ENCODE measurements around the gene TMEM109. TPM values are rescaled to one million over a fixed set of nuclear protein-coding genes. Genes with fewer than 3 reads are reported as not detected.

TMEM109 gene
- total RNA-seq, 2 donors from 2014 or later, result 158 to 213 TPM

DNA sequence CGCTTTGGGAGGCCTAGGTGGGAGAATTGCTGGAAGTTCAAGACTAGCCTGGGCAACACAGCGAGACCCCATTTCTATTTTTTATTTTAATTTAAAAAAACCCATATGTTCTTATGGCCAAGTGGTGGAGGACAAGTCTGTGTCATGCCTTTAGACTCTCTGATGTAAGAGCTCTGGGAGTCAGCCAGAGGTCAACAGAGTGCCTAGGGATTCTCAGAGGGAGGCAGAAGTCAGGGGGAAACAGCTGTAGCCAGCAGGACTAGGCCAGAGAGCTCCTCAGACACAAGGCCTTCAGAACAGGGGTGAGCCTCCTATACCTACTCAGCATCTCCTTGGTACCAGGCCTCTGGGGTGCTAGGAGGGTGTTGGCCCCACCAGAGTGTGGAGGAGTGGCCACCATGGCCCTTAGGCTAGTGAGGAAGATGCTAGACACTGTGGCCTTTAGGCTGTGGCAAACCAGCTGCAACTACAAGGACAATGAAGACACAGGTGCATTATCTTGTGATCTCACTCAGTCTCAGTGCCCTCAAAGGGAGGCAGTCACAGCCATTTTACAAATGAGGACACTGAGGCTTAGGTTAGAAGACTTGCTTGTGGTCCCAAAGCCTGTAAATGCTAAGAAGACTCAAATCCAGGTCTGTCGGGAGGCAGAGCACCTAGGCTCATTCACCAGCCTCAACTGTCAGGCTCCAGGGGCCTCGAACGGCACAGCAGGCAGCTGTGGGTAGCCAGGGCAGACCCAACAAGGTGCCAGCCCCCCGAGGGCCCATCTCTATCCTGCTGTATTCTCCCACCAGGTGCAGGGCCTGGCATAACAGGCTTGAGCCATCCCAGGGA, 41.6 kb upstream of the TMEM109 start:
- Histone ChIP-seq H3K4me3 (no peak overlapping the region), H3K4me1 (ENCODE audit: control insufficient read depth in 1 of 2, low read depth in 2 of 2) (peaks cover 0 to 11% of the 10 kb centered on the region in 2 donors), H3K36me3 (no peaks in the 10 kb centered on the region), H3K9me3 (no peaks in the 10 kb centered on the region), H3K27ac (no peak overlapping the region), H3K27me3 (replicated peaks; ENCODE audit: insufficient read depth) (no peaks in the 10 kb centered on the region)
- TF ChIP-seq CTCF (IDR thresholded peaks at IDR 0.05), result no peak
- ATAC-seq (ENCODE audit: insufficient number of reproducible peaks, low FRiP score, low read depth), result no peak
- DNase-seq (ENCODE audit: low spot score), result no peak

- H3K9me3 ChIP-seq, result no peaks in the 10 kb centered on the region
- H3K4me3 ChIP-seq, result no peak overlapping the region
- no peak for DNase-seq (ENCODE audit: low spot score)
- ATAC-seq (ENCODE audit: insufficient number of reproducible peaks, low FRiP score, low read depth), result no peak
- no peak for TF ChIP-seq CTCF (IDR thresholded peaks at IDR 0.05)
- H3K36me3 ChIP-seq, result no peaks in the 10 kb centered on the region
- H3K4me1 ChIP-seq (ENCODE audit: control insufficient read depth in 1 of 2, low read depth in 2 of 2), result peaks cover 1 to 12% of the 10 kb centered on the region in 2 donors
- H3K27me3 ChIP-seq (replicated peaks; ENCODE audit: insufficient read depth), result no peaks in the 10 kb centered on the region
- no peak overlapping the region for H3K27ac ChIP-seq
Measured at GRCh38 chr11:60872961-60873524, 40.9 kb upstream of the TMEM109 start.

GRCh38 chr11:60873533-60873932, 40.4 kb upstream of the TMEM109 start:
- no peak for DNase-seq (ENCODE audit: low spot score)
- H3K4me1 ChIP-seq (ENCODE audit: control insufficient read depth in 1 of 2, low read depth in 2 of 2), result peaks cover 6 to 17% of the 10 kb centered on the region in 2 donors
- no peak overlapping the region for H3K4me3 ChIP-seq
- no peak overlapping the region for H3K27ac ChIP-seq
- no peak for TF ChIP-seq CTCF (IDR thresholded peaks at IDR 0.05)
- ATAC-seq (ENCODE audit: insufficient number of reproducible peaks, low FRiP score, low read depth), result no peak
- H3K36me3 ChIP-seq, result no peaks in the 10 kb centered on the region
- H3K27me3 ChIP-seq (replicated peaks; ENCODE audit: insufficient read depth), result no peaks in the 10 kb centered on the region
- H3K9me3 ChIP-seq, result no peaks in the 10 kb centered on the region

DNA sequence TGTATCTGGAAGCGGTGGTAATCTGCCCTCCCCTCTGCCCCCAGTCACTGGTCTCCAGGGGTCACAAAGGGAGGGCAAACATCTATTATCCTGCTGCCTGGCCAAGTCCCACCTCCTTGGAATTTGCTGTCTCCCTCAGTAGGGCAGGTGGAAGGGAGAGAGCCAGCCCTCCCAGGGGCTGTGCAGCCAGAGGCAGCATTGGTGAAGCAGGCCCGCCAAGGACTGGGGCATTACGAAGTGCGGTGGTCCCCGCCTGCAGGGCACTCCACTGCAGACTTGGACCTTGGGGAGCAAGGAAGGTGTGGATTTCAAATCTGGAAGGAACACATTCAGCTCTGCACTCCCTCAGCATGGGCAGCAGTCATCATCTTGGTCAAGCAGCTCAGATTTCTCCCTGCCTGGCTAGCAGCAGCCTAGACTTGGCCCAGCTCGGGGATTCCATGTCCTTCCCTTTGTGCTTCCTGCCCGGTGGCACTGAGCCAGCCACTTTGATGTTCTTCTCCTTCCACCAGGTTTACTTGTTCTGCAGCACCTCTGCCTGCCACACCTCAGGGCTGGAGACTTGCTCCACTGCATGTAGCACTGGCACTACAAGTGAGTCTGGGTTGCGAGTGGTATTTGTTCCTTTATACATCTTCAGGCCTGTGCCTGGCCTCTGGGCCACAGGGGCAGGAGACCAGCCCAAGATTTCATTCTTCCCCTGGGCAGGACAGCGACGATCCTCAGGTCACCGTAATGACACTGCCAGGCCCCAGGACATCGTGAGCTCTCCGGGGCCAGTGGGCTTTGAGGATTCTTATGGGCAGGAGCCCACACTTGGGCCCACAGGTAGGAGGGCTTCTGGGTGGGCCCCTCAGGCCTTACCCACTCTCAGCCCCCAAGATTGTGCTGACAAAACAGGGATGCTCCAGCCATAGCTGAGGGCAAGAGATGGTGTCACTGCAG, 39.3 kb upstream of the TMEM109 start:
- Histone ChIP-seq H3K4me3 (no peak overlapping the region), H3K27me3 (replicated peaks; ENCODE audit: insufficient read depth) (no peaks in the 10 kb centered on the region), H3K4me1 (ENCODE audit: control insufficient read depth in 1 of 2, low read depth in 2 of 2) (peaks cover 12 to 26% of the 10 kb centered on the region in 2 donors), H3K36me3 (peaks cover 2% of the 10 kb centered on the region), H3K9me3 (no peaks in the 10 kb centered on the region), H3K27ac (no peak overlapping the region)
- no peak for DNase-seq (ENCODE audit: low spot score)
- ATAC-seq (ENCODE audit: insufficient number of reproducible peaks, low FRiP score, low read depth), result no peak
- no peak for TF ChIP-seq CTCF (IDR thresholded peaks at IDR 0.05)
